ENCODE measurements around the gene BLTP3B.

BLTP3B gene

GRCh38 chr12:100127766-100128511, 14.7 kb downstream of the BLTP3B start:
- H4K20me1 ChIP-seq (ENCODE audit: control insufficient read depth, insufficient read depth, low read depth, low read length) = no peaks in the 10 kb centered on the region; the same call in 1 of the 2 replicates
- H3K79me2 ChIP-seq (ENCODE audit: control insufficient read depth, low read length) = peaks cover 81% of the 10 kb centered on the region
- H3K4me3 ChIP-seq (ENCODE audit: low read length) = no peak overlapping the region
- H3K36me3 ChIP-seq (ENCODE audit: control insufficient read depth, low read length) = no peaks in the 10 kb centered on the region
- no peaks in the 10 kb centered on the region for H3F3A ChIP-seq (ENCODE audit: control insufficient read depth, insufficient read depth)
- no peaks in the 10 kb centered on the region for H3K9me3 ChIP-seq (ENCODE audit: control insufficient read depth, insufficient read depth, low read length)
- no peak for TF ChIP-seq EZH2phosphoT487 (IDR thresholded peaks at IDR 0.05; ENCODE audit: borderline replicate concordance, low read length)
- no peak for TF ChIP-seq CTCF (IDR thresholded peaks at IDR 0.05; ENCODE audit: low read depth, low read length, poor library complexity, severe bottlenecking)
- H3K27ac ChIP-seq (ENCODE audit: low read depth, low read length) = no peak overlapping the region
- H3K9me2 ChIP-seq (replicated peaks; ENCODE audit: control insufficient read depth, low read length) = no peaks in the 10 kb centered on the region
- no peaks in the 10 kb centered on the region for H3K27me3 ChIP-seq (ENCODE audit: control insufficient read depth, low read length)
- no peak overlapping the region for H3K4me2 ChIP-seq (ENCODE audit: low read length)
- peaks cover 9% of the 10 kb centered on the region for H3K4me1 ChIP-seq (ENCODE audit: control insufficient read depth, low read length)

GRCh38 chr12:100123316-100124095, 19.2 kb downstream of the BLTP3B start:
- H3K27ac ChIP-seq (ENCODE audit: low read depth, low read length) = no peak overlapping the region
- no peak overlapping the region for H3K4me2 ChIP-seq (ENCODE audit: low read length)
- H3K4me1 ChIP-seq (ENCODE audit: control insufficient read depth, low read length) = peaks cover 7% of the 10 kb centered on the region
- no peaks in the 10 kb centered on the region for H3K9me2 ChIP-seq (replicated peaks; ENCODE audit: control insufficient read depth, low read length)
- H3K79me2 ChIP-seq (ENCODE audit: control insufficient read depth, low read length) = peaks cover 80% of the 10 kb centered on the region
- H3K9me3 ChIP-seq (ENCODE audit: control insufficient read depth, insufficient read depth, low read length) = no peaks in the 10 kb centered on the region
- H3F3A ChIP-seq (ENCODE audit: control insufficient read depth, insufficient read depth) = 0 out of 2 replicates have a peak, but pooled peaks cover 3% of the 10 kb centered on the region
- no peaks in the 10 kb centered on the region for H3K27me3 ChIP-seq (ENCODE audit: control insufficient read depth, low read length)
- TF ChIP-seq EZH2phosphoT487 (IDR thresholded peaks at IDR 0.05; ENCODE audit: borderline replicate concordance, low read length) (no peak), CTCF (IDR thresholded peaks at IDR 0.05; ENCODE audit: low read depth, low read length, poor library complexity, severe bottlenecking) (no peak)
- no peaks in the 10 kb centered on the region; the same call in 1 of the 2 replicates for H4K20me1 ChIP-seq (ENCODE audit: control insufficient read depth, insufficient read depth, low read depth, low read length)
- no peak overlapping the region for H3K4me3 ChIP-seq (ENCODE audit: low read length)
- H3K36me3 ChIP-seq (ENCODE audit: control insufficient read depth, low read length) = no peaks in the 10 kb centered on the region

GRCh38 chr12:100120355-100120754, 22.3 kb downstream of the BLTP3B start:
- TF ChIP-seq EZH2phosphoT487 (IDR thresholded peaks at IDR 0.05; ENCODE audit: borderline replicate concordance, low read length) (no peak), CTCF (IDR thresholded peaks at IDR 0.05; ENCODE audit: low read depth, low read length, poor library complexity, severe bottlenecking) (no peak)
- no peaks in the 10 kb centered on the region for H3K36me3 ChIP-seq (ENCODE audit: control insufficient read depth, low read length)
- H3K4me1 ChIP-seq (ENCODE audit: control insufficient read depth, low read length) = peaks cover 3% of the 10 kb centered on the region; the same call in 1 of the 2 replicates
- no peak overlapping the region for H3K27ac ChIP-seq (ENCODE audit: low read depth, low read length)
- no peaks in the 10 kb centered on the region for H3K9me2 ChIP-seq (replicated peaks; ENCODE audit: control insufficient read depth, low read length)
- H3K4me2 ChIP-seq (ENCODE audit: low read length) = no peak overlapping the region
- H3K79me2 ChIP-seq (ENCODE audit: control insufficient read depth, low read length) = peaks cover 79% of the 10 kb centered on the region
- H3F3A ChIP-seq (ENCODE audit: control insufficient read depth, insufficient read depth) = 0 out of 2 replicates have a peak, but pooled peaks cover 3% of the 10 kb centered on the region
- no peak overlapping the region for H3K4me3 ChIP-seq (ENCODE audit: low read length)
- H4K20me1 ChIP-seq (ENCODE audit: control insufficient read depth, insufficient read depth, low read depth, low read length) = no peaks in the 10 kb centered on the region
- H3K27me3 ChIP-seq (ENCODE audit: control insufficient read depth, low read length) = no peaks in the 10 kb centered on the region
- H3K9me3 ChIP-seq (ENCODE audit: control insufficient read depth, insufficient read depth, low read length) = no peaks in the 10 kb centered on the region
